Smooth muscle cell (in vitro differentiated cells): ENCODE results near the gene GLG1. TPM values are rescaled to one million over a fixed set of nuclear protein-coding genes. Genes with fewer than 3 reads are reported as not detected.

Experiments used
- DNase-seq: peaks from one replicate; lab custom pipeline; 2025; ENCODE audit not compliant: unreplicated experiment; lab: John Stamatoyannopoulos, UW
- H2AFZ ChIP-seq: fragments of 200-600 bp; sonication (generic); 2 replicates; pipeline ENCODE4 v1.6.0; 2016; ENCODE audit warnings: antibody characterized with exemption, low read depth, mild to moderate bottlenecking
- H3F3A ChIP-seq: fragments of 200-600 bp; sonication (generic); 2 replicates; pipeline ENCODE4 v1.6.0; 2017; ENCODE audit warnings: antibody characterized with exemption, low read depth
- H3K27ac ChIP-seq: fragments of 200-600 bp; sonication (generic); 2 replicates; pipeline ENCODE4 v1.5.1; 2016; ENCODE audit warnings: low read depth, mild to moderate bottlenecking
- H3K27me3 ChIP-seq: fragments of 200-600 bp; sonication (generic); 2 replicates; pipeline ENCODE4 v1.6.1; 2016; ENCODE audit warnings: low read depth, mild to moderate bottlenecking
- H3K36me3 ChIP-seq: fragments of 200-600 bp; sonication (generic); 2 replicates; pipeline ENCODE4 v1.5.1; 2016; ENCODE audit warnings: low read depth
- H3K4me1 ChIP-seq: fragments of 200-600 bp; sonication (generic); 2 replicates; pipeline ENCODE4 v1.5.1; 2016; ENCODE audit warnings: low read depth
- H3K4me2 ChIP-seq: fragments of 200-600 bp; sonication (generic); 2 replicates; pipeline ENCODE4 v1.6.0; 2016; ENCODE audit warnings: mild to moderate bottlenecking
- H3K4me3 ChIP-seq: fragments of 200-600 bp; sonication (generic); 2 replicates; pipeline ENCODE4 v1.5.1; 2016; ENCODE audit warnings: mild to moderate bottlenecking
- H3K79me2 ChIP-seq: fragments of 200-600 bp; sonication (generic); 2 replicates; pipeline ENCODE4 v1.6.0; 2016; ENCODE audit warnings: low read depth, mild to moderate bottlenecking
- H3K9ac ChIP-seq: fragments of 200-600 bp; sonication (generic); 2 replicates; pipeline ENCODE4 v1.6.0; 2016; ENCODE audit warnings: low read depth
- H3K9me3 ChIP-seq: fragments of 200-600 bp; sonication (generic); replicated peaks from 2 replicates; pipeline ENCODE4 v1.5.1; 2016; ENCODE audit warnings: low read depth
- H4K20me1 ChIP-seq: fragments of 200-600 bp; sonication (generic); 2 replicates; pipeline ENCODE4 v1.6.0; 2016; ENCODE audit warnings: low read depth
- CTCF ChIP-seq: fragments of 200-600 bp; sonication (generic); IDR thresholded peaks from 2 replicates; pipeline ENCODE4 v1.5.1; 2017; ENCODE audit warnings: borderline replicate concordance, mild to moderate bottlenecking, antibody characterized with exemption; ENCODE audit not compliant: insufficient read depth, poor library complexity, severe bottlenecking
- WGBS: methylation state at CpG from one replicate; pipeline ENCODE4 v1.1.7; 2016; ENCODE audit warnings: low lambda C conversion rate; 5-methylcytosine and 5-hydroxymethylcytosine counted together
- polyA plus RNA-seq: library from polyadenylated mRNA; unstranded; fragments of >200 nt; fragmentation: Nextera tagmentation; extraction: Ambion mirVana; gene quantifications from 2 replicates; pipeline ENCODE4 v1.2.1, GENCODE V29; 2016
- total RNA-seq: library from RNA; depleted of rRNA; stranded (reverse); fragments of >200 nt; gene quantifications from 2 replicates; pipeline ENCODE4 v1.2.3, GENCODE V29; 2014

Gene GLG1
- total and polyA plus RNA-seq, 2 experiments from 2014 or later = 131 to 140 TPM

- H3K27ac ChIP-seq = no peak overlapping the region
- peaks cover 58% of the 10 kb centered on the region for H4K20me1 ChIP-seq
- H3K27me3 ChIP-seq = no peaks in the 10 kb centered on the region
- H3K9me3 ChIP-seq = no peaks in the 10 kb centered on the region
- TF ChIP-seq CTCF = no peak
- H3K4me2 ChIP-seq = no peak overlapping the region
- peaks cover 27% of the 10 kb centered on the region for H3K79me2 ChIP-seq
- WGBS = 94% methylated on average over 2 of the region's 2 CpGs
- DNase-seq = no peak
- peaks cover 8% of the 10 kb centered on the region for H3K36me3 ChIP-seq
- no peak overlapping the region for H3K4me3 ChIP-seq
- H3K4me1 ChIP-seq = peaks cover 12% of the 10 kb centered on the region
- H2AFZ ChIP-seq = no peak overlapping the region
- peaks cover 18% of the 10 kb centered on the region for H3F3A ChIP-seq
- H3K9ac ChIP-seq = no peak overlapping the region
These were observed 44.9 kb upstream of the GLG1 start for GRCh38 chr16:74651841-74652240.

- H3K9ac ChIP-seq = no peak overlapping the region
- H3F3A ChIP-seq = peaks cover 12% of the 10 kb centered on the region
- peaks cover 12% of the 10 kb centered on the region for H3K36me3 ChIP-seq
- WGBS = 89% methylated on average over 6 of the region's 6 CpGs
- no peak overlapping the region for H3K27ac ChIP-seq
- no peak overlapping the region for H3K4me3 ChIP-seq
- H3K4me1 ChIP-seq = peaks cover 12% of the 10 kb centered on the region
- H3K4me2 ChIP-seq = no peak overlapping the region
- peaks cover 20% of the 10 kb centered on the region for H3K79me2 ChIP-seq
- no peak for DNase-seq
- no peaks in the 10 kb centered on the region for H3K27me3 ChIP-seq
- TF ChIP-seq CTCF = peak; percentile 58
- H2AFZ ChIP-seq = no peak overlapping the region
- no peaks in the 10 kb centered on the region for H3K9me3 ChIP-seq
- peaks cover 53% of the 10 kb centered on the region for H4K20me1 ChIP-seq
These were observed 44.2 kb upstream of the GLG1 start for GRCh38 chr16:74650966-74651567.

- H3F3A ChIP-seq = peaks cover 7% of the 10 kb centered on the region
- no peaks in the 10 kb centered on the region for H3K27me3 ChIP-seq
- H3K4me1 ChIP-seq = peaks cover 11% of the 10 kb centered on the region
- H2AFZ ChIP-seq = no peak overlapping the region
- DNase-seq = no peak
- no peak overlapping the region for H3K4me2 ChIP-seq
- TF ChIP-seq CTCF = no peak
- no peak overlapping the region for H3K9ac ChIP-seq
- H4K20me1 ChIP-seq = peaks cover 46% of the 10 kb centered on the region
- H3K9me3 ChIP-seq = no peaks in the 10 kb centered on the region
- peaks cover 15% of the 10 kb centered on the region for H3K79me2 ChIP-seq
- no peak overlapping the region for H3K4me3 ChIP-seq
- WGBS = 90% methylated on average over 1 of the region's 1 CpG
- no peak overlapping the region for H3K27ac ChIP-seq
- H3K36me3 ChIP-seq = peaks cover 13% of the 10 kb centered on the region
These were observed 43.1 kb upstream of the GLG1 start for GRCh38 chr16:74649839-74650504.

GRCh38 chr16:74641969-74642368 is 35.1 kb upstream of the GLG1 start:
- no peaks in the 10 kb centered on the region for H3K4me1 ChIP-seq
- H3K27ac ChIP-seq = no peak overlapping the region
- H3K36me3 ChIP-seq = peaks cover 23% of the 10 kb centered on the region
- TF ChIP-seq CTCF = no peak
- H4K20me1 ChIP-seq = no peaks in the 10 kb centered on the region
- whole genome bisulfite sequencing = 99% methylated on average over 8 of the region's 8 CpGs
- H3K4me2 ChIP-seq = no peak overlapping the region
- no peaks in the 10 kb centered on the region for H3F3A ChIP-seq
- DNase-seq = no peak
- H3K27me3 ChIP-seq = no peaks in the 10 kb centered on the region
- H3K9me3 ChIP-seq = no peaks in the 10 kb centered on the region
- no peak overlapping the region for H3K9ac ChIP-seq
- no peaks in the 10 kb centered on the region for H3K79me2 ChIP-seq
- H2AFZ ChIP-seq = no peak overlapping the region
- H3K4me3 ChIP-seq = no peak overlapping the region
